HS-27A (cell line): ENCODE data around the gene EFHC1.
"Not testable (repeated sequence)": the region's sequence is repeated elsewhere in the genome, so short reads cannot be mapped to it uniquely, and the experiment has no call there.

Experiments used
- DNase-seq: peaks from one replicate; pipeline ENCODE4 v3.0.0-alpha.2; 2012; ENCODE audit warnings: low read depth, missing footprints

Gene EFHC1

DNA sequence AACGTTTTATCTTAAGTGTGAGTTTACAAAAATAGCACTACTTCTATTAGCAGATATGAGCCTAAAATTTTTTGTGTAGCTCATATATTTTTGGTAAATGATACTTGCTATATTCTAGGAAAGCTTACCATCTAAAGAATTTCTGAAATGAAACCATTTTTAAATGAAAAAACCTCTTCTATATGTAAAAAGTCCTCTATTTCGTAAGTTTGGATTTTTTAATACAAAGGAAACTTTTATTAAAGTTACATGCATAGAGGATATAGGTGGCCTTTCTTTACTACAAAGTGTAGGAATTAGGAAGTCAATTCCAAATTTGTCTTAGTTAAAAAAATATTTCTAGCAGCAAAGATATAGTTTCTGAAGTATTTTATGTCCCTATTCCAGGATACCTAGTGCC is 18.8 kb downstream of the EFHC1 start:
- DNase-seq: no peak

- no peak for DNase-seq
Measured at GRCh38 chr6:52454556-52454955, 34.4 kb downstream of the EFHC1 start.

GRCh38 chr6:52457096-52457495 is 37.0 kb downstream of the EFHC1 start:
- no peak for DNase-seq

- DNase-seq: not testable (repeated sequence)
Measured at GRCh38 chr6:52461194-52461593, 41.1 kb downstream of the EFHC1 start.

- no peak for DNase-seq
Measured at GRCh38 chr6:52474173-52474572, 54.0 kb downstream of the EFHC1 start.

- DNase-seq: no peak
Measured at GRCh38 chr6:52475307-52475706, 55.2 kb downstream of the EFHC1 start.

- no peak for DNase-seq
Measured at GRCh38 chr6:52482903-52483670, 62.9 kb downstream of the EFHC1 start.

GRCh38 chr6:52483671-52484003 is 63.5 kb downstream of the EFHC1 start:
- no peak for DNase-seq

DNA sequence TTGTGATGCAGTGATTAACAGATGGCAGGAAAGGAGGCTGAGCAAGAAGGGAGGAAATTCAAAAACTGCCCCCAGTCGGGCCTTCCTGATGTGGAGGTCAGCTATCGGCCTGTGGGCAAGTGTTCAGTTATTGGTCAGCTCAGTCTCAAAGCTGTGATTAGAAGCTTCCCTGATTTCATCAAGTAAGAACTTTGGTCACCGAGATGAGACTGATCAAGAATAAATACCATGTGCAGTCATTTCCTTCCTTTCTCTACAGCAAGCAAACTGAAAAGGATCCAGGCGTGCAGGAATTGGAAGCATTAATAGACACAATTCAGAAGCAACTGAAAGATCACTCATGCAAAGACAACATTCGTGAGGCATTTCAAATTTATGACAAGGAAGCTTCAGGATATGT is 69.7 kb downstream of the EFHC1 start:
- DNase-seq: no peak

DNA sequence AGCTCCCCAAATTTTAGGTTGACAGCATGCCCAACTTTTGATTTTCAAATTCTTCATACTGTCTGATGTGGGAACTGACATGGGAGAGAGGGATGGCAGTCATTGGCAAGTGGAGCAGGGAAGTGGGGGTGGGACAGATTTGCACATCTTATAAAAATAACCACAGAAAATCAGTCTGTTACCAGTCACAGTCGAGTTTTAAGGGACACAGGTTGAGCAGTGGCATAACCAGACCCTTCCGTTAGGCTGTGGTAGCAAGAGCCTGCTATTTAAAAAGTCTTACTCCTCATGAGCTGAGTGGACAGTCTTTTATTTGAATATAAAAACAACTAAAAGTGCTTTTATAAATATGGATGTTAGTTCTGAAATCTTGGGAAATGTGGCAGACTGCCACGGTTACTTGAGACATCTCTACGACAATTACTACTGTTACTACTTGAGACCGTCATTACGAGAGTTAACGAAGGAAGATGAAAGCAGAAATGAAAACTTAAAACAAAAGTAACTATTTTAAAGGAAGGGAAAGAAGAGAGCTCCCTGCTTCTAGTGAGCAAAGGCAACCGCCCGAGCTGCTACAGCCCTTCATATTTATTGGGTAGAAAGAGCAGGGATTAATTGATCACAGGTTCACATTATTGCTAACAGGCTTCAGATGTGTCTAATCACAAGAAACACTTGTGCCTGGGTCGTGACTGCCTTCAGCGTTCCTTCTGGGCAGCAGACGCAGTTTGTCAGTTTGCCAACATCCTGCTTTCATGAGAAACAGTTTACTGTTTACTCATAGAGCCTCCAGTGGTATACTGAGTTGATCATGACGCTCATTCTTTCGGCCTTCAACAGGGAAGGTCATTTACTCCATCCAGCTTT is 71.3 kb downstream of the EFHC1 start:
- no peak for DNase-seq

DNA sequence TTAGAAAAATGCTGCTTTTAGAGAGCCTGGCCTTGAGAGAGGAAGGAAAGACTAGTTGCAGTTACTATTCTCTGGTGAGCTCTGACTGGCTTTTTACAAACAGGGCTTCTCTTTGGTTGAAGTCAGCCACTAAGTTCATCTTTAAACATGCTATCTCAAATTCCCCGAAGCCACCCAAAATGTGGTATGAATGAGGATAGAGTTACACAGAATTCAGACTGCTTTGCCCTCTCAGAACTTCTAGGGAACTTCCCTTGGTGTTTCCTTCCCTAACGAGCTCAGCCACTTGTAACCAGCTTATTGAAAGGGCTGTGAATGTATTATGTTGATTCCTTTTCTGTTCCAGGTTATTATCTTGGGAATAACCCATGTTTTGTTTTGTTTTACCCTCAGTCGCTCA is 73.5 kb downstream of the EFHC1 start:
- DNase-seq: no peak

DNA sequence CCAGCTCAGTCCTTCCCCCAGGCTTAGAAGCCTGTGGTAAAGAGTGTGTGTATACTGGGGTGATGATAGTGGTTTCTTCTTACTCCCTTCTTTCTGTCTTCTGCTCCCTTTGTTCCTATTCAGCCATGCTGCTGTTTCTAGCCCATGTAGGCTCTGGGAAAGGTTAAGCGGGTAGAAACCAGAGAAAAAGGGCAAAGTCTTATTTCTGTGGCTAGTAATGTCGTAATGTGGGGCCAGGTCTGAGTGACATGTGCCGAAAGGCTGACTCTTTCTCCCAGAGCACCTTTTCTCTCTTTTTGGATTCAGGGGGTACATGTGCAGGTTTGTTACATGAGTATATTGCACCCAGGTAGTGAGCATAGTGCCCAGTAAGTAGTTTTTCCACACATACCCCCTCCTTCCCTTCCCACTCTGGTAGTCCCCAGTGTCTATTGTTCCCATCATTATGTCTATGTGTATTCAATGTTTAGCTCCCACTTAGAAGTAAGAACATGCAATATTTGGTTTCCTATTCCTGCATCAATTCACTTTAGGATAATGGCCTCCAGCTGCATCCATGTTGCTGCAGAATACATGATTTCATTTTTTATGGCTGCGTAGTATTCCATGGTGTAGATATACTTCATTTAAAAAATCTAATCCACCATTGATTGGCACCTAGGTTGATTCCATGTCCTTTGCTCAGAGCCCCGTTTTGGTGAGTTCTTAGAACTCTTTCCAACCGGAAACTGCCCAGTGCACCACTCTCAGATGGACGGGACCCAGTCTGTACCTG is 74.3 kb downstream of the EFHC1 start:
- no peak for DNase-seq

GRCh38 chr6:52495922-52496321 is 75.8 kb downstream of the EFHC1 start:
- DNase-seq: no peak

GRCh38 chr6:52496631-52497030 is 76.5 kb downstream of the EFHC1 start:
- no peak for DNase-seq

- no peak for DNase-seq
Measured at GRCh38 chr6:52497652-52498408, 77.7 kb downstream of the EFHC1 start.

DNA sequence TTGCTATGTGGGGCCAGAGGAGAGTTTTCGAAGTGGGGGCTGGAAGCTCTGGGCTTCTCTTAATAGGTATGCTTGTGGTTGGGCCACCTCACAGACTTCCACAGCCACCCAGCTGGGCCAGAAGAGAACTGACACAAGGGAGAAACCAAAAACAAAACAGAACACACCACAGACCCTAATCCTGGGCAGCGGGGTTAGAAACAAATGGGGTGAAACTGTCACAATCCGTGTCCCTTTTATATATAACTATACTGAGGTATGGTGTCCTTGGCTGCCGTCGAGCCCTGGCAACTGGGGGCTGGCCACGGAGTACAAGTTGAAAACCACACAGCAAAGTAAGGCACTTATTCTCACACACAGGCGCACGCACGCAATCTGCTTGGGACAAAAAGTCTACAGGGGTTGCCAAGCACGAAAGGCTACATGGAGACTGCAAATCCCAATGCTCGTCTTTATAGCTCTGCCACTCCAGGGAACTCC is 78.4 kb downstream of the EFHC1 start:
- no peak for DNase-seq

- no peak for DNase-seq
Measured at GRCh38 chr6:52499026-52499425, 78.9 kb downstream of the EFHC1 start.

GRCh38 chr6:52499681-52500236 is 79.6 kb downstream of the EFHC1 start:
- no peak for DNase-seq

- no peak for DNase-seq
Measured at GRCh38 chr6:52500238-52501129, 80.3 kb downstream of the EFHC1 start.

- no peak for DNase-seq
Measured at GRCh38 chr6:52502306-52503029, 82.3 kb downstream of the EFHC1 start.
